ENCODE data around the gene GPR39.

GRCh38 chr2:132381376-132381775 is 35.2 kb upstream of the GPR39 start:
- TF ChIP-seq CTCF (IDR thresholded peaks at IDR 0.05) (no peak), EP300 (IDR thresholded peaks at IDR 0.05) (no peak), POLR2A (IDR thresholded peaks at IDR 0.05) (no peak)
